ENCODE results near the gene CPB2.

Gene CPB2, protein sequence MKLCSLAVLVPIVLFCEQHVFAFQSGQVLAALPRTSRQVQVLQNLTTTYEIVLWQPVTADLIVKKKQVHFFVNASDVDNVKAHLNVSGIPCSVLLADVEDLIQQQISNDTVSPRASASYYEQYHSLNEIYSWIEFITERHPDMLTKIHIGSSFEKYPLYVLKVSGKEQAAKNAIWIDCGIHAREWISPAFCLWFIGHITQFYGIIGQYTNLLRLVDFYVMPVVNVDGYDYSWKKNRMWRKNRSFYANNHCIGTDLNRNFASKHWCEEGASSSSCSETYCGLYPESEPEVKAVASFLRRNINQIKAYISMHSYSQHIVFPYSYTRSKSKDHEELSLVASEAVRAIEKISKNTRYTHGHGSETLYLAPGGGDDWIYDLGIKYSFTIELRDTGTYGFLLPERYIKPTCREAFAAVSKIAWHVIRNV

DNA sequence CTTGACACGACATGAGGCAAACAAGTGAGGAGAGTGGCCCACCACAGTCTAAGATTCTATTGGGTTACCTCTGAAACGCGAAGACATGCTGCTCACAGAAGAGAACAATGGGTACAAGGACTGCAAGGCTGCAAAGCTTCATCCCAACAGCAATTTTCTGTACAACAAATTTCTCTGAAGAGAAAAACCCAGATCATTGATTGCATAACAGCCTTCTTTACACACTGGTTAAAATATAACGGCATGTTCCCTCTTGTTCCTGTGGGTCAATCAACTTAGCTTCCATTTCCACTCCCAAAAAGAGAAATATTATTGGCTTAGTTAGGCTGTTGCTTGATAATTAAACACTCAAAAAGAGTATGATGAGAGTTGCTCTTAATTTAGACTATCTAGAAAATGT, at the start of gene CPB2:
TSS of gene CPB2 (minus strand) at position 166 of the 400 bp plus-strand sequence. CDS start at position 142, 24 bp downstream.
- no peaks in the 10 kb centered on the region for H3K27me3 ChIP-seq
- H3K9ac ChIP-seq = no peak within 1 kb of the TSS
- no peak within 1 kb of the TSS for H3K4me3 ChIP-seq
- TF ChIP-seq Cebpa-rat (IDR thresholded peaks at IDR 0.05) = no peak
- no peaks in the 10 kb centered on the region for H3K36me3 ChIP-seq
- no peaks in the 10 kb centered on the region for H3K9me3 ChIP-seq
- no peaks in the 10 kb centered on the region for H4K20me1 ChIP-seq
- no peak within 1 kb of the TSS for H3K4me2 ChIP-seq
- H3K27ac ChIP-seq = no peak within 1 kb of the TSS
- H3K4me1 ChIP-seq = peaks cover 41% of the 10 kb centered on the region

DNA sequence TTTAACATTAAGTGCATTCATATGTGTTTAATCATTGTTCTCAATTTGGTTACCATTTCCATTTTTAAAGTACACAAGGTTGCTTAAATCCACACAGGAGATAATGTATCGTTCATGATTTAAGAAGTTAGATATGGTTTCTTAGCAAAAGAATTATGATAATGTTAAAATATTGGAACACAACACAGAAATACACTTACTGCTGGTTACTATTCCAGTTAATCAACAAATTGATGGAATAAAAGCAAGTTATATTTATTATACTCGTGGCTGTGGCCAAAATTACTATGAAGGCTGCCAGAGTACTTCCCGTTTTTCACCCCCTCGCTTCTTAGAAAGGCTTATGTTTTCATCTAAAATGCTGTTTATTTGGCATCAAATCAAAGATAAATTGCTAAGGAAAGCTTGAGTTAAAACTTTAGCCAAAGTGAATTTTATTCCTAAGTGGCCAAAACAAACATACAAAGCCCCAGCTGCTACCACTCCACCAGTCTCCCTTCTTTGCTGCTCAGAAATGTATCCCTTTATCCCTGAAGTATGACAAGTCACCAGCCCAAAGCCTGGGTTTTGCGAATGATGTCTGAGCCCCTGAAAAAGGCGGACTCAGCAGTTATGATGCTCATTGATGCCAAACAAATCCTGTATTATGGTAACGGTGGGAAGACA, 49.4 kb upstream of the CPB2 start:
- H3K4me3 ChIP-seq = no peak overlapping the region
- no peak for TF ChIP-seq Cebpa-rat (IDR thresholded peaks at IDR 0.05)
- no peak overlapping the region for H3K9ac ChIP-seq
- no peaks in the 10 kb centered on the region for H3K4me1 ChIP-seq
- peaks cover 100% of the 10 kb centered on the region for H3K36me3 ChIP-seq
- no peak overlapping the region for H3K27ac ChIP-seq
- no peak overlapping the region for H3K4me2 ChIP-seq
- H4K20me1 ChIP-seq = no peaks in the 10 kb centered on the region
- no peaks in the 10 kb centered on the region for H3K27me3 ChIP-seq
- H3K9me3 ChIP-seq = no peaks in the 10 kb centered on the region

DNA sequence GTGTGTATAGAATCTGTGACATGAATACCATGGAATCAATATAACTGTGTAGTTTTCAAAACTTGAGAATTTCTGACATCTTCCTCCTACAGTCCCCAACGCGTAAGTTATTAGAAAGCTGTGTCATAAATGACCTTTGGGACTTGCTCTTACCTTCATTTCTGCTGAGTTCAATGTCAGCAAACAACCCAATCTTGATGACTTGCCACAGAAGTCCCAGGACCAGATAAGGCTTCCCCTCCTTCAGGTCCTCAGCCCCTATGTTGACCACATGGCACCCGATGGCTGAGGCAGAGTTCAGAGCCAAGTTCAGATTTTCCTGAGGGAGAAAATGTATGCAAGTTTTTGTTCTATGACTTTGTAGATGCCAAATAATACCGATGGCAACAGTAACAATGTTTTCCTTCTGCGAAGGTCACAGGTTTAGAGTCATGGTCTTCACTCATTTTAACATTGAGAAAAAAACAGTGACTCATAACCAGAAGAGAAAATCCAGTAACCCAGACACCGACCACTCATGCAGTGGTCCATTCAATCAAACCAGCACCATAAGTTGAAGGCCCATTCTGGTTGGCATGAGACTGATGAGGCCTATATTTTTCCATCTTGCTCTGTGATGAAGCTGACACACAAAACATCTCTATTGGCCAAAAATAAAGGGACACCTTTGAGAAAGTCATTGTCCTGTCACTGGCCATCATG, 47.9 kb upstream of the CPB2 start:
- Histone ChIP-seq H3K27ac (no peak overlapping the region), H3K4me3 (no peak overlapping the region)
- TF ChIP-seq Cebpa-rat (IDR thresholded peaks at IDR 0.05) = no peak

DNA sequence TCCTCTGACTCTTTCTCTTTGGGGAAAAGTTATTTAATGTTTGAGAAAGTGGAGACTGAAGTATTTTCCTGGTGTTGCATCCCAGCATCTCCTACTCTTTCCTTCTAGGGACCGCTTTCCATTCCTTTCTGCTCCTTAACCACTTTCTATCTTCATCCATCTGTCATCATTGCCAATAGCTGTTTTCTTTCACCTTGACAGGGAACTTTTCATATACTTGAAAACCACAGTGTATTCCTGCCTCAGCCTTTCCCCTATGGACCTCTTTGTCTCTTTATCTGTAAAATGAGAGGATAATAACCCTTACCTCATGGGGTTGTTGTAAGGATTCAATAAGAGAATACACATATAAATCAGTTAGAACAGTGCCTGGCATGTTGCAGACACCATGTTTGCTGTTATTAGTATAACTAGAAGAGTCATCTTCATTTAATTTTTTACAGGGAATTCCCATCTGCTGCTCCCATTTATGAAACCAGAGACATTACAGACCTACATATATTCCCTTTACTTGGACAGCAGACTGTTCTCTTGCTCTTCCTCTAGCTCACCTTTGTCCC, 45.4 kb upstream of the CPB2 start:
- H3K9ac ChIP-seq = no peak overlapping the region
- H3K27ac ChIP-seq = no peak overlapping the region
- no peaks in the 10 kb centered on the region for H4K20me1 ChIP-seq
- no peaks in the 10 kb centered on the region for H3K9me3 ChIP-seq
- H3K4me3 ChIP-seq = no peak overlapping the region
- H3K36me3 ChIP-seq = peaks cover 94% of the 10 kb centered on the region
- H3K27me3 ChIP-seq = no peaks in the 10 kb centered on the region
- H3K4me1 ChIP-seq = no peaks in the 10 kb centered on the region
- H3K4me2 ChIP-seq = no peak overlapping the region
- TF ChIP-seq Cebpa-rat (IDR thresholded peaks at IDR 0.05) = no peak

More for the DNA sequence above, 47.9 kb upstream of the CPB2 start:
- no peaks in the 10 kb centered on the region for H3K9me3 ChIP-seq
- H3K4me2 ChIP-seq = no peak overlapping the region
- H4K20me1 ChIP-seq = no peaks in the 10 kb centered on the region
- H3K4me1 ChIP-seq = no peaks in the 10 kb centered on the region
- H3K36me3 ChIP-seq = peaks cover 99% of the 10 kb centered on the region
- no peaks in the 10 kb centered on the region for H3K27me3 ChIP-seq
- H3K9ac ChIP-seq = no peak overlapping the region

DNA sequence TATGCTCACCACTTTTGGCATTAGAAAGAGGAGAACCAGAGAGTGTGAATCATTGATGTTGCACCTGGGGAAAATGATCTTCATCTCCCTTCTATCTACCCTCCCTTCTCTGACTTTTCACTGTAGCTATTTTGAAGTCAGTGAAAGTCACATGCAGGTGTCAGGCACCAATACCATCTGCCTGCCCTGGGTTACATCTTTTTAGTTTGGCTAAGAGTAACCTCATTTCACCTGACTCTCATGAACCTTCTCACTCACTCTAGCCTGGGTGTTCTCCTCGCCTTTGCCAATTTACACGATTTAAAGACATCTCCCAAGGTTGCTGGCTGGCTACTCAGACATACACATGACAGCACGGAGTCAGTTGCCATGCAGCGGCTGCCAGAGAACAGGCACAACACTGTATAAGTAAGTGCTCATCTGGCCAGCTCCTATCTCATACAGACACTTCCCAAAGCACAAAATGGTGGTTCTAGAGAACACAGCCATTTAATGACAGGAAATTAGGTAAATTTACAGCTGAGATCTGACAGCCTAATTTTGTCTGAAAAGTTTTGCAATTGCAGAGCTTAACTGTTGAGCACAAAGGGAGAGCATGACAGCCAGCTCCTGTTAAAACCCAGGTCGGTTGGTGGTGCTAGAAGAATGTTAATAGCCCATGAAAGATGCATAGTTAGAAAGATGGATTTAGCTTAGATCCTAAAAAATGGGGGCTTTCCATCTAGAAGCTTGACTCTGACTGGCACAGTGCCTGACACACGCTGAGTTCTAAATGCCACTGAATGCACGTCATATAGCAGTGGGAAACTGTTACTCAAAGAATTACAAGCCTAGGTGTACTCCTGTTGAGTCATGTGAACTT, 44.7 kb upstream of the CPB2 start:
- TF ChIP-seq Cebpa-rat (IDR thresholded peaks at IDR 0.05) = no peak
- Histone ChIP-seq H3K36me3 (peaks cover 94% of the 10 kb centered on the region), H3K9me3 (no peaks in the 10 kb centered on the region), H3K9ac (no peak overlapping the region), H4K20me1 (no peaks in the 10 kb centered on the region), H3K4me1 (no peaks in the 10 kb centered on the region), H3K4me3 (no peak overlapping the region), H3K4me2 (no peak overlapping the region), H3K27me3 (no peaks in the 10 kb centered on the region), H3K27ac (no peak overlapping the region)

DNA sequence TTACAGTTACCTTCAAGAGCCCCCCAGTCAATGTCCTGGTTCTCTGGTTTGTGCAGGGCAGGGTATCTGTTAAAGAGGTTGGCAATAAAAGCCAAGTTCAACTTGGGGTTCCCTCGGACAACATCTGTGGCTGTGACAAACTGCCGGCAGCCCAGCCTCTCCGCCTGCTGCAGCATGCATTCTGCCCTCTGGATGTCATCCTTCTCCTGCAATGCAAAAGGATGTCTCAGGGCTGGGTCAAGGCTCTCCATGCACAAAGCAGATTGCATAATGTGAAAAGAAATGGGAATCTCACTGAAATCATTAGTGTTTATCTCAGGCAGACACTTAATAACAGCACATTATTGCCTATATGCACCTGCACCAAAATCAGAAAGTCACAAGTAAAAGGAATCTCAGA, 42.1 kb upstream of the CPB2 start:
- TF ChIP-seq Cebpa-rat (IDR thresholded peaks at IDR 0.05) = no peak
- no peaks in the 10 kb centered on the region for H3K27me3 ChIP-seq
- no peak overlapping the region for H3K27ac ChIP-seq
- H4K20me1 ChIP-seq = no peaks in the 10 kb centered on the region
- no peak overlapping the region for H3K9ac ChIP-seq
- no peak overlapping the region for H3K4me3 ChIP-seq
- no peaks in the 10 kb centered on the region for H3K9me3 ChIP-seq
- H3K36me3 ChIP-seq = peaks cover 94% of the 10 kb centered on the region
- H3K4me2 ChIP-seq = no peak overlapping the region
- H3K4me1 ChIP-seq = no peaks in the 10 kb centered on the region

DNA sequence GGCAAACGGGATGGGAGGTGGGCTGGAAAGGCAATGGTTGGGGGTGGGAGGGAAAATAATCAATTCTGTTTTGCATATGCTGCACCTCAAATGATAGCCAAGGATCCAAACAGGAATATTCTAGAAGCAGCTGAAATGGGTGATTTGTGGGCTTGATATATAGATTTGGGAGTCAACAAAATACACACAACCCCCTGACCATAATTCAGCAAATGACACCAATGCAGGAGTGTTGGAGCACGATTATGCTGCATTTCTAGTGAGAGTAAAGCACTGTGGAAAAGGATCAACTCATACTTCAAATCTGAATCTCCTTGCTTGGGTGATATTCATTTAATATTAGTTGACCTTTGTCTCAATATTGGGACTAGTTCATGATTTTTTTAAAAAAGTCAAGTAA, 41.1 kb upstream of the CPB2 start:
- Histone ChIP-seq H4K20me1 (no peaks in the 10 kb centered on the region), H3K36me3 (peaks cover 94% of the 10 kb centered on the region), H3K27ac (no peak overlapping the region), H3K27me3 (no peaks in the 10 kb centered on the region), H3K9ac (no peak overlapping the region), H3K4me3 (no peak overlapping the region), H3K9me3 (no peaks in the 10 kb centered on the region), H3K4me2 (no peak overlapping the region), H3K4me1 (no peaks in the 10 kb centered on the region)
- TF ChIP-seq Cebpa-rat (IDR thresholded peaks at IDR 0.05) = no peak

DNA sequence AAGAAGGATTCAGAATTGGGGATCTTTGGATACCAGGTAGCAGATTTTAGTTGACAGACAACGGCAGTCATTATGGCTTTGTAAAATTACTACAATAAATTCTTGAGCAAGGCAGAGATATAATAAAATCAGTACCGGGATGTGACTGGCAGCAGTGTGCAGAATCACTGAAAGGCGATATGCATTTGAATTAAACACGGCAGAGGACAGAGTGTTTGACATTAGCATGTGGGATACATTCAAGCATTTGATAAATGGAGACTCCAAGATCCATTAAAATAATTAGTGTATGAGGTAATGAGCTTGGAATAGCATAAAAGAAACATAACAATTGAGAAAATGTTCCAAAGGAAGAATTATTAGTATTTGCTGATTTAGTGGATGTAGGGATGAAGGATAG, 40.3 kb upstream of the CPB2 start:
- no peaks in the 10 kb centered on the region for H4K20me1 ChIP-seq
- H3K4me2 ChIP-seq = no peak overlapping the region
- H3K36me3 ChIP-seq = peaks cover 91% of the 10 kb centered on the region
- no peak overlapping the region for H3K27ac ChIP-seq
- no peaks in the 10 kb centered on the region for H3K4me1 ChIP-seq
- no peak for TF ChIP-seq Cebpa-rat (IDR thresholded peaks at IDR 0.05)
- no peaks in the 10 kb centered on the region for H3K27me3 ChIP-seq
- H3K9ac ChIP-seq = no peak overlapping the region
- H3K4me3 ChIP-seq = no peak overlapping the region
- H3K9me3 ChIP-seq = no peaks in the 10 kb centered on the region

DNA sequence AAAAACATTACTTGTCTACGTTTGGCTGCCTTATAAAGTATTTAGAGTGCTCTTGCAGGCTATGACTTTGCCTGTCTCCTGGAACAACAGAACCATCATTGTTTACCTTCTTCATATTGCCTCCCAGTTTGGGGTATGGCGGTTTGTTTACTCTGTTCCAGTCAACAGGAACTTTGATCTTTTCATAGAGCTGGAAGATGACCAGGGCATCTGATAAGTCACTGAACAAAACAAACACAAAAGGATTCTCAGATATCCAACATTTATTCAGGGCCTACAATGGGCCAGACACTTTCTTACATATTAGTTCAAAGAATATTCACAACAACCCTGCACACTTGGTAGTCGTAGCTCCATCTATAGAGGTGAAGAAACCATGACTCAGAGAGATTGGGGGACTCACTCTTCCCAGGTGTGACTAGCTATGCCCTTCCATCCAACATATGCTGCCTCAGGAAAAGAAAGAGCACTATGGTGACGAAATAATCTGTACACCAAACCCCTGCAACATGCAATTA, 38.4 kb upstream of the CPB2 start:
- H3K9me3 ChIP-seq = no peaks in the 10 kb centered on the region
- no peak overlapping the region for H3K9ac ChIP-seq
- no peak overlapping the region for H3K27ac ChIP-seq
- H3K36me3 ChIP-seq = peaks cover 93% of the 10 kb centered on the region
- H3K4me1 ChIP-seq = no peaks in the 10 kb centered on the region
- no peak overlapping the region for H3K4me3 ChIP-seq
- no peaks in the 10 kb centered on the region for H3K27me3 ChIP-seq
- no peaks in the 10 kb centered on the region for H4K20me1 ChIP-seq
- TF ChIP-seq Cebpa-rat (IDR thresholded peaks at IDR 0.05) = no peak
- H3K4me2 ChIP-seq = no peak overlapping the region
